Transverse colon (tissue), 4 donors: ENCODE results near the gene SEPTIN5.

ENCODE experiments used
- CTCF ChIP-seq, 5 experiments: fragments of 200-600 bp in 3 of 5; fragments of 450-650 bp in 2 of 5; sonication (generic) in 3 of 5; IDR thresholded peaks; 1 replicate in 2 of 5; 2 replicates in 3 of 5; pipeline ENCODE4 v1.5.1; 2016 to 2017; ENCODE audit warnings: antibody characterized with exemption in 5 of 5, inconsistent platforms in 3 of 5, mild to moderate bottlenecking in 2 of 5, moderate library complexity in 1 of 5
- POLR2A ChIP-seq: fragments of 450-650 bp; IDR thresholded peaks from one replicate; pipeline ENCODE4 v1.6.1; 2016; ENCODE audit warnings: antibody characterized with exemption, mild to moderate bottlenecking, moderate library complexity
- POLR2AphosphoS5 ChIP-seq, 3 donors: sonication (generic); formaldehyde crosslinking; IDR thresholded peaks; one replicate each; pipeline ENCODE4 v1.6.1; 2016; ENCODE audit warnings: antibody characterized with exemption in 3 of 3

DNA sequence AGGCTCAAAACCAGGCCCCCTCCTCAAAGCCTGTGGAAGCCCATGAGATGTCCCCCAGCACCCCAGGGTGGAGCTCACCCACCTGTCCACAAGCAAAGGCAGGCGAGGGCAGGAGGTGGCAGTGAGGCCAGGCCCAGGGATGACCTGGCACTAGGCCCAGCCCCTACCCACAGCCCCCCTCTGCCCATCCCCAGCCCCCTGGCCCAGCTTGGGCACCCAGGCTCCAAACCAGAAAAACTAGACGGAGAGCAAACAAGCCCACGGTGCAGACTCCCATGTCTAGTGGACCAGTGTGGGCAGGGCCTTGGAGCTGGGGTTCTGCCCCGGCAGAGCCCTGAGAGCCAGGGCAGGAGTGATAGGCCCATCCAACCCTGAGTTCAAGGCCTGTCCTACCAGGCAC is 29.3 kb downstream of the SEPTIN5 start:
- TF ChIP-seq CTCF (IDR thresholded peaks at IDR 0.05) = no peak
- no peak for TF ChIP-seq POLR2AphosphoS5 (IDR thresholded peaks at IDR 0.05)
- TF ChIP-seq POLR2A = no peak
